ENCODE measurements around the gene THOC2. TPM values are rescaled to one million over a fixed set of nuclear protein-coding genes. Genes with fewer than 3 reads are reported as not detected.

THOC2 gene
- total and polyA plus RNA-seq, 2 of the 8 experiments (the other 6 are each of a cell fraction or from before 2014, with no cell fraction given), result 32.7 to 68.8 TPM

- H3K56ac ChIP-seq (replicated peaks; ENCODE audit: insufficient read length, low read depth, low read length), result no peak overlapping the region
- H2BK15ac ChIP-seq (ENCODE audit: low read length), result no peak overlapping the region
- H3K79me2 ChIP-seq (ENCODE audit: control insufficient read depth in 1 of 2, insufficient read depth in 2 of 2, low read length in 2 of 2), result no peaks in the 10 kb centered on the region
- H3K14ac ChIP-seq (ENCODE audit: insufficient read length), result no peak overlapping the region
- CTCF ChIA-PET (ENCODE audit: partially characterized antibody), result interaction anchor here (1.0 kb wide), 1 partner anchor 9 kb away, joined by 4 read pairs; no protein-coding TSS in a partner anchor
- DNase-seq (ENCODE audit: low read depth in 1 of 2, low spot score in 2 of 2) (no peak), FAIRE-seq (no peak)
- no peak overlapping the region for H4K5ac ChIP-seq (ENCODE audit: insufficient read length, low read depth, low read length)
- H3K4ac ChIP-seq (replicated peaks; ENCODE audit: insufficient read length, low read depth, low read length), result no peak overlapping the region
- no peaks in the 10 kb centered on the region for H4K20me1 ChIP-seq (replicated peaks in 1 of 2; ENCODE audit: control insufficient read depth in 1 of 2, insufficient read depth in 2 of 2, low read length in 2 of 2)
- no peak overlapping the region for H2BK5ac ChIP-seq (ENCODE audit: low read depth, low read length)
- H3K9ac ChIP-seq (replicated peaks in 1 of 4; ENCODE audit: extremely low read depth in 1 of 4, low read depth in 3 of 4, low read length in 3 of 4), result no peak overlapping the region
- H3K23ac ChIP-seq (ENCODE audit: insufficient read length), result no peak overlapping the region
- H4K91ac ChIP-seq (replicated peaks; ENCODE audit: insufficient read length, low read length), result no peak overlapping the region
- H3K4me3 ChIP-seq (ENCODE audit: extremely low read depth in 1 of 4, insufficient read depth in 2 of 4, low read depth in 3 of 4, low read length in 4 of 4), result no peak overlapping the region
- H2AK5ac ChIP-seq (ENCODE audit: low read depth, low read length), result no peak overlapping the region
- no peak overlapping the region for H3K4me2 ChIP-seq (ENCODE audit: insufficient read depth in 1 of 2, low read depth in 2 of 2, low read length in 2 of 2)
- no peak overlapping the region for H3K27ac ChIP-seq (ENCODE audit: low read depth, low read length)
- H3K27me3 ChIP-seq (replicated peaks in 1 of 4; ENCODE audit: control insufficient read depth in 3 of 4, extremely low read depth in 1 of 4, insufficient read depth in 3 of 4, low read length in 3 of 4), result no peaks in the 10 kb centered on the region
- H3K4me1 ChIP-seq (replicated peaks in 1 of 4; ENCODE audit: control insufficient read depth in 3 of 4, insufficient read depth in 4 of 4, low read length in 3 of 4), result no peaks in the 10 kb centered on the region
- no peak overlapping the region for H2BK20ac ChIP-seq (ENCODE audit: low read length)
- H4K8ac ChIP-seq (ENCODE audit: extremely low read depth, insufficient read depth, low read length), result no peak overlapping the region
- POLR2A ChIA-PET (ENCODE audit: partially characterized antibody), result no interaction called here
- no peak overlapping the region for H2AFZ ChIP-seq (ENCODE audit: low read length)
- no peaks in the 10 kb centered on the region for H3K23me2 ChIP-seq (ENCODE audit: low read depth, low read length)
- H2BK12ac ChIP-seq (ENCODE audit: low read depth, low read length), result no peak overlapping the region
- H3K36me3 ChIP-seq (ENCODE audit: control insufficient read depth in 2 of 4, insufficient read depth in 4 of 4, low read length in 3 of 4), result no peaks in the 10 kb centered on the region; a peak in 1 of 8 replicates
- TF ChIP-seq RBBP5 (IDR thresholded peaks at IDR 0.05; ENCODE audit: borderline replicate concordance, low read depth, low read length) (no peak), ZNF274 (IDR thresholded peaks at IDR 0.05; ENCODE audit: borderline replicate concordance, extremely low read depth, low read length) (no peak), TBP (IDR thresholded peaks at IDR 0.05; ENCODE audit: low read depth, low read length) (no peak), KDM4A (IDR thresholded peaks at IDR 0.05; ENCODE audit: low read depth, low read length, severe bottlenecking) (no peak), BACH1 (IDR thresholded peaks at IDR 0.05; ENCODE audit: low read length) (no peak), CBX8 (IDR thresholded peaks at IDR 0.05; ENCODE audit: borderline replicate concordance, low read depth, low read length) (no peak), USF2 (IDR thresholded peaks at IDR 0.05; ENCODE audit: low read length) (no peak)
- no peaks in the 10 kb centered on the region for H3K9me3 ChIP-seq (ENCODE audit: insufficient read depth in 2 of 2, low read depth in 1 of 2, low read length in 1 of 2)
- no peak overlapping the region for H2BK120ac ChIP-seq (replicated peaks; ENCODE audit: low read depth, low read length)
- no peak overlapping the region for H3K18ac ChIP-seq (ENCODE audit: extremely low read depth, low read length)
- H3K79me1 ChIP-seq (ENCODE audit: low read depth, low read length), result no peaks in the 10 kb centered on the region
Observed at GRCh38 chrX:123698979-123699520, 33.8 kb downstream of the THOC2 start.
